ENCODE results near the gene ADGRV1. TPM values are rescaled to one million over a fixed set of nuclear protein-coding genes. Genes with fewer than 3 reads are reported as not detected.
A peak's percentile ranks its signal among the peaks of the same experiment; 100 is the strongest.

The ADGRV1 gene
- polyA plus RNA-seq, 4 donors: 10.7 to 13.9 (median 11.3) TPM

GRCh38 chr5:91211997-91212713 is 653.6 kb downstream of the ADGRV1 start:
- DNase-seq (ENCODE audit: low read depth in 4 of 4, low spot score in 2 of 4): no peak

DNA sequence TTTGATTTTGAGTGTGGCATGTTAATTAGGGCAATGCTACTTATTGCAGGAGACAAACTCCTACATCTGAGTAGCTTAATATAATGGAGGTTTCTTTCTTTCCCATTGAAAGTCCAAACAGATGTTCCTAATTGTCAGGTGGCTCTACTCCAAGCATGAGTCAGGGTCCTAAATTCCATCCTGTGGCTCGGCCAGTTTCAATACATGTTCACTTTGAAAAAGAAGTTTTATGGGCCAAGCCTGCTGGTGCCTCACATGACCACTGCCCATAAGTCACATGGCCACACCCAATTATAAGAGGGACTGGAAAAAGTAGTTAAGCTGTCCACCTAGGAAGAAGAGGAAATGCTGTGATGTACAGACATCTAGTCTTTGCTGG is 654.1 kb downstream of the ADGRV1 start:
- DNase-seq (ENCODE audit: low read depth in 4 of 4, low spot score in 2 of 4): peak in 2 of 4 donors; percentile 13 to 29

Other genes starting within 250 kb of the ADGRV1 start
- 10 to 100 TPM; 67.8 to 81.3 (median 72.5) TPM for gene CETN3, start 149.0 kb upstream of the ADGRV1 start, polyA plus RNA-seq (ENCODE audit: insufficient read length in 4 of 4)
- gene MBLAC2, start 84.0 kb upstream of the ADGRV1 start, polyA plus RNA-seq (ENCODE audit: insufficient read length in 4 of 4): 10 to 100 TPM; 11.0 to 12.3 (median 11.5) TPM
- gene POLR3G, start 83.9 kb upstream of the ADGRV1 start, polyA plus RNA-seq (ENCODE audit: insufficient read length in 4 of 4): 1 to 10 TPM; 1.4 to 4.1 (median 2.3) TPM
- 10 to 100 TPM; 24.4 to 31.7 (median 28.1) TPM for gene LYSMD3, start 29.2 kb upstream of the ADGRV1 start, polyA plus RNA-seq (ENCODE audit: insufficient read length in 4 of 4)

Measured in left renal cortex interstitium (tissue), 4 donors.